ENCODE results near the gene USP7. TPM values are rescaled to one million over a fixed set of nuclear protein-coding genes. Genes with fewer than 3 reads are reported as not detected.

USP7 gene
- total RNA-seq, 1 experiment from 2014 or later = 73.8 TPM

DNA sequence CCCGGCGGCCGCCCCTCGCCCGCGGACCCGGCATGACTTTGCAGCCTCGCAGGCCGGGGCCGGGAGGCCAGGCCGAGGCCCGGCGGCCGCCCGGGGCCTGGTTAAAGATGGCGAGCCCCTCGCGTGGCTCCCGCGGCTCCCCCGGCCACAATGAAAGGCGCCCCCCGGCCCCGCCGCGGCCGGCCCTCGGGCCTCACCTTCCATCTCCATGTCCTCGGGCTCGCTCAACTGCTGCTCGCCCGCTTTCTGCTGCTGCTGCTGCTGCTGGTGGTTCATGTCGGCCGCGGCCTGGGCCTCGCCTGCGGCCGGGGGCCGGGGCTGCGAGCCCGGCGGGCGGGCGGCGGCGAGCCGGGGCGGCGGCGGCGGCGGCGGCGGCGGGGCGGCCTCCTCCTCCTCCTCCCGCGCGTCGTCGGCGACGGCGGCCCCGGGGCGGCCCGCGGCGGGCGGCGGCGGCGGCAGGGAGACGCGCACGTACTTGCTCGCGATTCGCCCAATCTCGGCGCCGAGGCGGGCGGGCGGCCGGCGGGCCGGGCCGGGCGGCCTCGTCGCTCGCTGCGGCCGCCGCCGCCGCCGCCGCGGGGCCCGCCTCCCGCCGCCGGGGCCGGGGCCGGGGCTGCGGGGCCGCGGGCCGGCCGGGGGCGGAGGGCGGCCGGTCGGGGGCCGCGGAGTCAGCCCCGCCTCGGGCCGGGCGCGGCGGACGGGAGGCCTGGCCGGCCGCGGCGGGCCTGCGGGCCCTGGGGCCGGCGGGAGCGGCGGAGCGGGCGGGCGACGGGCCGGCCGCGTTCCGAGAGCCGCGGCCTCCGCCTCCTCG, 491 bp downstream of the USP7 start:
- no peaks in the 10 kb centered on the region for H3K36me3 ChIP-seq (ENCODE audit: low read depth, low read length)
- peaks cover 27% of the 10 kb centered on the region for H3K4me1 ChIP-seq (ENCODE audit: insufficient read depth, low read length)
- TF ChIP-seq, protein P1, sequence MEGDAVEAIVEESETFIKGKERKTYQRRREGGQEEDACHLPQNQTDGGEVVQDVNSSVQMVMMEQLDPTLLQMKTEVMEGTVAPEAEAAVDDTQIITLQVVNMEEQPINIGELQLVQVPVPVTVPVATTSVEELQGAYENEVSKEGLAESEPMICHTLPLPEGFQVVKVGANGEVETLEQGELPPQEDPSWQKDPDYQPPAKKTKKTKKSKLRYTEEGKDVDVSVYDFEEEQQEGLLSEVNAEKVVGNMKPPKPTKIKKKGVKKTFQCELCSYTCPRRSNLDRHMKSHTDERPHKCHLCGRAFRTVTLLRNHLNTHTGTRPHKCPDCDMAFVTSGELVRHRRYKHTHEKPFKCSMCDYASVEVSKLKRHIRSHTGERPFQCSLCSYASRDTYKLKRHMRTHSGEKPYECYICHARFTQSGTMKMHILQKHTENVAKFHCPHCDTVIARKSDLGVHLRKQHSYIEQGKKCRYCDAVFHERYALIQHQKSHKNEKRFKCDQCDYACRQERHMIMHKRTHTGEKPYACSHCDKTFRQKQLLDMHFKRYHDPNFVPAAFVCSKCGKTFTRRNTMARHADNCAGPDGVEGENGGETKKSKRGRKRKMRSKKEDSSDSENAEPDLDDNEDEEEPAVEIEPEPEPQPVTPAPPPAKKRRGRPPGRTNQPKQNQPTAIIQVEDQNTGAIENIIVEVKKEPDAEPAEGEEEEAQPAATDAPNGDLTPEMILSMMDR (conservative IDR thresholded peaks at IDR 0.05; ENCODE audit: low read depth, low read length) = no peak
- TF ChIP-seq EZH2 (IDR thresholded peaks at IDR 0.05; ENCODE audit: low read length, unreplicated experiment) = no peak
- no peak for TF ChIP-seq EZH2phosphoT487 (IDR thresholded peaks at IDR 0.05; ENCODE audit: borderline replicate concordance, low read length)
- H3K4me3 ChIP-seq (ENCODE audit: low read length) = peak overlapping the region; percentile 78
- H3K79me2 ChIP-seq (ENCODE audit: low read length) = peaks cover 49% of the 10 kb centered on the region
- no peak for ATAC-seq
- H4K20me1 ChIP-seq (ENCODE audit: low read length) = peaks cover 45% of the 10 kb centered on the region
- no peak overlapping the region for H3K27ac ChIP-seq (ENCODE audit: low read length)
- H3K9me3 ChIP-seq (ENCODE audit: low read length) = no peaks in the 10 kb centered on the region
- DNase-seq = no peak
- H3K9me2 ChIP-seq (replicated peaks; ENCODE audit: low read length) = no peaks in the 10 kb centered on the region
- intact Hi-C loops (cut with micrococcal nuclease) = loop anchor here (2.0 kb wide), 1 partner anchor 130 kb away; no protein-coding TSS in a partner anchor
- no peaks in the 10 kb centered on the region for H3K27me3 ChIP-seq (ENCODE audit: low read length)
- peak overlapping the region; percentile 57 for H3K9ac ChIP-seq (ENCODE audit: low read length)
- peak overlapping the region; percentile 84 for H3K4me2 ChIP-seq (ENCODE audit: low read length)
- BruUV-seq (replicated peaks) = no TSS peak
- POLR2A ChIA-PET (ENCODE audit: unreplicated experiment) = no interaction called here
- CTCF ChIA-PET = no interaction called here
- no peak overlapping the region for H2AFZ ChIP-seq (ENCODE audit: low read length)
- H3F3A ChIP-seq (ENCODE audit: low read length, unreplicated experiment) = no peaks in the 10 kb centered on the region

DNA sequence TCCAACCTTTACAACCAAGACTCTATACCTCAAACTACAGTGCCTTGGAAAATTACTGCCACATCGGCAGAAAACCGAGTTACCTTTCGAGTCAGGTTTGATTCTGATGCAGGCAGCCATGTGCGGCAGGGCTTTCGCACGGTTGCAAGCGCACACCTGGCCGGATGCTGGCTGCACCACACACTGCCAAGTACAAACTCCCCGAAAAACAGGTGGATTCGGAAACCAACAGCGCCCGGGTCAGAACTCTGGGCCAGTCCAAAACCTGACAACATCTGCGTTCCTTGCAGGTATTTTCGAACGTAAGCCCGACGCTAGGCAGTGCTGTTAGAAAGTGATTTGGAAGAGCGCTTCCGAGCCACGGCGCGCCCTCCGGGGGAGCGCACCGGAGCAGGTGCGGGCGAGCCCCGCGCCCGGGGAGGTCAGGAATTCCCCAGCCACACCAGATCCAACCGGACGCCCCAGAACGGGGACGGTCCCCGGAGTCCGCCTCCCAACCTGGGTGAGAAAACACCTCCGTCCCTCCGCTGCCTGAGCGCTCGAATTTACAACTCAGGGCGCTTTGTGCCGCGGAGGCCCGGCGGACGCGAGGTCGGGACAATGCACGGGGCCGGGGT, 1.2 kb downstream of the USP7 start:
- Histone ChIP-seq H3K4me1 (ENCODE audit: insufficient read depth, low read length) (peaks cover 31% of the 10 kb centered on the region), H3K4me2 (ENCODE audit: low read length) (peak overlapping the region; percentile 84), H2AFZ (ENCODE audit: low read length) (no peak overlapping the region), H4K20me1 (ENCODE audit: low read length) (peaks cover 52% of the 10 kb centered on the region), H3F3A (ENCODE audit: low read length, unreplicated experiment) (no peaks in the 10 kb centered on the region), H3K79me2 (ENCODE audit: low read length) (peaks cover 56% of the 10 kb centered on the region), H3K36me3 (ENCODE audit: low read depth, low read length) (no peaks in the 10 kb centered on the region), H3K27me3 (ENCODE audit: low read length) (no peaks in the 10 kb centered on the region), H3K9me3 (ENCODE audit: low read length) (no peaks in the 10 kb centered on the region), H3K27ac (ENCODE audit: low read length) (no peak overlapping the region), H3K9ac (ENCODE audit: low read length) (peak overlapping the region; percentile 57), H3K4me3 (ENCODE audit: low read length) (peak overlapping the region; percentile 78), H3K9me2 (replicated peaks; ENCODE audit: low read length) (no peaks in the 10 kb centered on the region)
- TF ChIP-seq, protein P1 (conservative IDR thresholded peaks at IDR 0.05; ENCODE audit: low read depth, low read length) = no peak
- TF ChIP-seq EZH2phosphoT487 (IDR thresholded peaks at IDR 0.05; ENCODE audit: borderline replicate concordance, low read length) (no peak), EZH2 (IDR thresholded peaks at IDR 0.05; ENCODE audit: low read length, unreplicated experiment) (no peak)
- 0 out of 2 replicates have a peak, but pooled peaks have one; percentile 3 for ATAC-seq
- ChIA-PET CTCF (no interaction called here), POLR2A (ENCODE audit: unreplicated experiment) (no interaction called here)
- no TSS peak for BruUV-seq (replicated peaks)
- DNase-seq = peak; percentile 8
- intact Hi-C loops (cut with micrococcal nuclease) = loop anchor here (2.0 kb wide), 1 partner anchor 130 kb away; no protein-coding TSS in a partner anchor
